GM12878 (cell line): ENCODE results near the gene LRRC2. TPM values are rescaled to one million over a fixed set of nuclear protein-coding genes. Genes with fewer than 3 reads are reported as not detected.

Experiments used
- ATAC-seq: fragments of 200-7000 bp; cut with Tn5 transposase; 3 replicates; pipeline ENCODE4 v1.9.1; 2020; ENCODE audit warnings: mild to moderate bottlenecking, moderate library complexity
- BruUV-seq: library from RNA; stranded (reverse); fragments of 400-500 nt; replicated peaks from 2 replicates; lab custom pipeline; 2021; lab: Mats Ljungman, UMichigan
- CTCF ChIA-PET: fragments of 300-600 bp; sonication (Branson Sonifier 250); formaldehyde crosslinking; extraction: SDS; loops from one replicate; lab custom pipeline; 2021; ENCODE audit warnings: inconsistent platforms; lab: Yijun Ruan, JAX
- POLR2A ChIA-PET: fragments of 350-600 bp; formaldehyde crosslinking; extraction: SDS; loops from one replicate; lab custom pipeline; 2021; ENCODE audit warnings: inconsistent platforms; lab: Charles Lee
- RAD21 ChIA-PET: fragments of 300-600 bp; sonication (Branson Sonifier 250); formaldehyde crosslinking; loops from one replicate; lab custom pipeline; 2023; ENCODE audit warnings: antibody characterized with exemption; ENCODE audit not compliant: unreplicated experiment; lab: Charles Lee
- SMC1A ChIA-PET: fragments of 300-600 bp; sonication (Branson Sonifier 250); formaldehyde crosslinking; loops from one replicate; lab custom pipeline; 2023; ENCODE audit not compliant: unreplicated experiment, uncharacterized antibody; lab: Charles Lee
- DNase-seq: peaks from one replicate; pipeline ENCODE4 v3.0.0-alpha.2; 2011; ENCODE audit warnings: low read depth, low spot score
- FAIRE-seq: peaks from 3 replicates; lab custom pipeline; 2011; peaks lifted over from hg19 to GRCh38; lab: Jason Lieb, UNC
- H2AFZ ChIP-seq: 2 replicates; pipeline ENCODE4 v1.6.0; 2011; ENCODE audit warnings: low read depth, low read length, control low read depth; ENCODE audit not compliant: control insufficient read depth
- H3K27ac ChIP-seq: 2 replicates; pipeline ENCODE4 v1.5.1; 2011; ENCODE audit warnings: control low read depth; ENCODE audit not compliant: control insufficient read depth, insufficient read depth
- H3K27me3 ChIP-seq, 2 experiments: replicated peaks in 1 of 2; 2 replicates each; pipeline versions ENCODE4 v1.6.0 to v1.6.1; 2011; ENCODE audit warnings: low read length in 1 of 2; ENCODE audit not compliant: control insufficient read depth in 2 of 2, insufficient read depth in 2 of 2
- H3K36me3 ChIP-seq, 2 experiments: 2 replicates each; pipeline ENCODE4 v1.5.1; 2011; ENCODE audit warnings: low read length in 1 of 2; ENCODE audit not compliant: control insufficient read depth in 2 of 2, insufficient read depth in 2 of 2
- H3K4me1 ChIP-seq: 2 replicates; pipeline ENCODE4 v1.6.1; 2011; ENCODE audit warnings: mild to moderate bottlenecking, low read length, moderate library complexity, mixed read lengths; ENCODE audit not compliant: control insufficient read depth, insufficient read depth
- H3K4me2 ChIP-seq: 2 replicates; pipeline ENCODE4 v1.6.0; 2011; ENCODE audit warnings: control low read depth; ENCODE audit not compliant: control insufficient read depth, insufficient read depth
- H3K4me3 ChIP-seq: fragments of 200-600 bp; sonication (generic); 2 replicates; pipeline ENCODE4 v1.5.1; 2016
- H3K79me2 ChIP-seq: 2 replicates; pipeline ENCODE4 v1.6.0; 2011; ENCODE audit warnings: low read length; ENCODE audit not compliant: control insufficient read depth, insufficient read depth
- H3K9ac ChIP-seq: 2 replicates; pipeline ENCODE4 v1.8.0; 2011; ENCODE audit warnings: low read length, control low read depth, mixed read lengths; ENCODE audit not compliant: control insufficient read depth, insufficient read depth
- H3K9me3 ChIP-seq: replicated peaks from 3 replicates; pipeline ENCODE4 v1.5.1; 2011; ENCODE audit warnings: mild to moderate bottlenecking, low read length; ENCODE audit not compliant: control insufficient read depth, insufficient read depth
- H4K20me1 ChIP-seq: 2 replicates; pipeline ENCODE4 v1.6.0; 2011; ENCODE audit not compliant: control insufficient read depth, insufficient read depth
- BCL11A ChIP-seq: IDR thresholded peaks from 2 replicates; pipeline ENCODE4 v1.6.1; 2011; ENCODE audit warnings: low read depth, low read length
- BHLHE40 ChIP-seq, 2 experiments: fragments of 450-650 bp in 1 of 2; IDR thresholded peaks; 2 replicates each; pipeline ENCODE4 v1.6.1; 2011 to 2017; ENCODE audit warnings: low read depth in 2 of 2, borderline replicate concordance in 1 of 2, improper control_type of control experiment in 1 of 2, low read length in 1 of 2, mild to moderate bottlenecking in 1 of 2
- EED ChIP-seq: sonication (generic); IDR thresholded peaks from 2 replicates; pipeline ENCODE4 v1.6.1; 2016; ENCODE audit warnings: antibody characterized with exemption, low read depth
- NFXL1 ChIP-seq: fragments of 450-650 bp; IDR thresholded peaks from 2 replicates; pipeline ENCODE4 v1.6.1; 2017; ENCODE audit warnings: antibody characterized with exemption, mild to moderate bottlenecking, borderline replicate concordance
- NR2C2 ChIP-seq: IDR thresholded peaks from 2 replicates; pipeline ENCODE4 v1.6.1; 2011; ENCODE audit warnings: borderline replicate concordance, low read depth; ENCODE audit not compliant: control insufficient read depth, insufficient read length
- PAX8 ChIP-seq: fragments of 450-650 bp; IDR thresholded peaks from 2 replicates; pipeline ENCODE4 v1.6.1; 2017; ENCODE audit warnings: mild to moderate bottlenecking, moderate library complexity
- POLR2AphosphoS2 ChIP-seq: IDR thresholded peaks from 2 replicates; pipeline ENCODE4 v1.6.1; 2011; ENCODE audit warnings: low read depth, mild to moderate bottlenecking, low read length, improper control_type of control experiment, moderate library complexity
- RBBP5 ChIP-seq: fragments of 200-600 bp; sonication (generic); conservative IDR thresholded peaks from 2 replicates; pipeline ENCODE4 v1.6.1; 2016
- SIN3A ChIP-seq: IDR thresholded peaks from 2 replicates; pipeline ENCODE4 v1.6.1; 2012; ENCODE audit warnings: low read depth, low read length, improper control_type of control experiment
- SREBF1 ChIP-seq: IDR thresholded peaks from 2 replicates; pipeline ENCODE4 v1.6.1; 2012; ENCODE audit warnings: mild to moderate bottlenecking, low read length
- SRF ChIP-seq, 2 experiments: IDR thresholded peaks; 2 replicates each; pipeline ENCODE4 v1.6.1; 2011; ENCODE audit warnings: low read depth in 2 of 2, low read length in 2 of 2, mild to moderate bottlenecking in 1 of 2, moderate library complexity in 1 of 2
- USF1 ChIP-seq: IDR thresholded peaks from 2 replicates; pipeline ENCODE4 v1.6.1; 2011; ENCODE audit warnings: borderline replicate concordance, low read depth, mild to moderate bottlenecking, moderate library complexity, mixed read lengths, low read length; ENCODE audit not compliant: insufficient read depth; ENCODE audit errors: extremely low read length
- WRNIP1 ChIP-seq: IDR thresholded peaks from 2 replicates; pipeline ENCODE4 v1.6.1; 2011; ENCODE audit warnings: low read depth, low read length, improper control_type of control experiment, borderline replicate concordance
- ZNF217 ChIP-seq: fragments of 450-650 bp; IDR thresholded peaks from 2 replicates; pipeline ENCODE4 v1.6.1; 2017; ENCODE audit warnings: antibody characterized with exemption, mild to moderate bottlenecking
- ZNF384 ChIP-seq: IDR thresholded peaks from 2 replicates; pipeline ENCODE4 v1.6.1; 2012; ENCODE audit warnings: low read depth, mild to moderate bottlenecking, low read length, improper control_type of control experiment, borderline replicate concordance
- ZNF622 ChIP-seq: fragments of 450-650 bp; IDR thresholded peaks from 2 replicates; pipeline ENCODE4 v1.6.1; 2017; ENCODE audit warnings: mild to moderate bottlenecking, inconsistent platforms
- ZSCAN29 ChIP-seq: fragments of 450-650 bp; IDR thresholded peaks from 2 replicates; pipeline ENCODE4 v1.6.1; 2017; ENCODE audit warnings: mild to moderate bottlenecking, moderate library complexity
- WGBS: methylation state at CpG from one replicate; pipeline ENCODE4 v1.1.6; 2016; ENCODE audit warnings: low lambda C conversion rate; ENCODE audit not compliant: insufficient replicate concordance, insufficient coverage; ENCODE audit errors: missing lambda C conversion rate; 5-methylcytosine and 5-hydroxymethylcytosine counted together
- in situ Hi-C: fragments of 300-500 bp; cut with MboI; formaldehyde crosslinking; loops from 9 replicates; pipeline ENCODE4 v1.14.3; 2018; ENCODE audit warnings: mixed read lengths
- intact Hi-C: fragments of 100-400 bp; cut with micrococcal nuclease; formaldehyde crosslinking; loops from one replicate; pipeline ENCODE4 v1.14.2; 2022; ENCODE audit not compliant: unreplicated experiment
- polyA plus RNA-seq, 11 experiments: library from polyadenylated mRNA; depleted of rRNA in 4 of 11; unstranded in 6 of 11; stranded (reverse) in 5 of 11; fragments of >200 nt; fragmentation: Nextera tagmentation in 4 of 11; fragmentation: Illumina TruSeq in 1 of 11; extraction: Ambion mirVana in 4 of 11; extraction: Trizol in 1 of 11; gene quantifications; 1 replicate in 1 of 11; 2 replicates in 10 of 11; pipeline versions ENCODE4 v1.2.1 to v1.2.3, GENCODE V29; 2011 to 2016; ENCODE audit warnings: inconsistent platforms in 2 of 11, missing spikeins in 2 of 11, low read depth in 1 of 11
- total RNA-seq, 4 experiments: library from RNA; depleted of rRNA in 3 of 4; stranded (reverse); fragments of >200 nt in 3 of 4; fragmentation: Illumina TruSeq in 1 of 4; extraction: Trizol in 1 of 4; gene quantifications; 2 replicates each; pipeline versions ENCODE4 v1.2.1 to v1.2.3, GENCODE V29; 2013 to 2021
- TF ChIP-seq, protein P1 (sequence below): fragments of 450-650 bp; formaldehyde crosslinking; IDR thresholded peaks from 2 replicates; pipeline ENCODE4 v1.4.0; 2020; ENCODE audit warnings: mild to moderate bottlenecking, moderate library complexity
- TF ChIP-seq, protein P2 (sequence below): fragments of 450-650 bp; IDR thresholded peaks from 2 replicates; pipeline ENCODE4 v1.6.1; 2017; ENCODE audit warnings: mild to moderate bottlenecking

The LRRC2 gene
- total and polyA plus RNA-seq, 10 of the 15 experiments (the other 5 are each of a cell fraction or from before 2014, with no cell fraction given): not detected

DNA sequence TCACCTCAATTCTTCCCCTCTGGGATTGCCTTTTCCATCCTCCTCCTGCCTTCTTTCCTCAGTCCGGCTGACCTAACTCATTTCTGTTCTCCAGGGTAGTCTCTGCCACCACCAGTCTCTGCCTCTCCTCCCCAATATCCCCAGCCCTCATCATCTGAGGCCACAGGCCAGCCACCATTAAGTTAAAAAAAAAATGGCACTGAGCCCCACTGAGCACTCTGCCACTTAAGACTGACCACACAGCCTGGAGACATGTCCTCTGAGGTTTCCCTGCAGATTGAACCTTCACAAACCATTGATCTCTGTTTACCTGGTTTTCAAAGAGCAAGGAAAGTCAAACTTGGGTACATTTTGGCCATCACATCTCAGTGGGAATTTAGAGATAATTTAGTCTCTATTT is 13.6 kb downstream of the LRRC2 start:
- H3K27ac ChIP-seq: no peak overlapping the region
- TF ChIP-seq NR2C2 (no peak), ZNF384 (no peak), SRF (IDR thresholded peaks at IDR 0.05; ENCODE audit: low read depth in 2 of 2, low read length in 2 of 2) (no peak), PAX8 (no peak), WRNIP1 (no peak), BCL11A (no peak), RBBP5 (no peak), USF1 (no peak), NFXL1 (no peak), ZNF622 (no peak), SREBF1 (no peak), ZNF217 (no peak), BHLHE40 (IDR thresholded peaks at IDR 0.05; ENCODE audit: borderline replicate concordance in 1 of 2, low read depth in 2 of 2, low read length in 1 of 2) (no peak), ZSCAN29 (no peak), POLR2AphosphoS2 (no peak), SIN3A (no peak), EED (no peak)
- TF ChIP-seq, protein P1, sequence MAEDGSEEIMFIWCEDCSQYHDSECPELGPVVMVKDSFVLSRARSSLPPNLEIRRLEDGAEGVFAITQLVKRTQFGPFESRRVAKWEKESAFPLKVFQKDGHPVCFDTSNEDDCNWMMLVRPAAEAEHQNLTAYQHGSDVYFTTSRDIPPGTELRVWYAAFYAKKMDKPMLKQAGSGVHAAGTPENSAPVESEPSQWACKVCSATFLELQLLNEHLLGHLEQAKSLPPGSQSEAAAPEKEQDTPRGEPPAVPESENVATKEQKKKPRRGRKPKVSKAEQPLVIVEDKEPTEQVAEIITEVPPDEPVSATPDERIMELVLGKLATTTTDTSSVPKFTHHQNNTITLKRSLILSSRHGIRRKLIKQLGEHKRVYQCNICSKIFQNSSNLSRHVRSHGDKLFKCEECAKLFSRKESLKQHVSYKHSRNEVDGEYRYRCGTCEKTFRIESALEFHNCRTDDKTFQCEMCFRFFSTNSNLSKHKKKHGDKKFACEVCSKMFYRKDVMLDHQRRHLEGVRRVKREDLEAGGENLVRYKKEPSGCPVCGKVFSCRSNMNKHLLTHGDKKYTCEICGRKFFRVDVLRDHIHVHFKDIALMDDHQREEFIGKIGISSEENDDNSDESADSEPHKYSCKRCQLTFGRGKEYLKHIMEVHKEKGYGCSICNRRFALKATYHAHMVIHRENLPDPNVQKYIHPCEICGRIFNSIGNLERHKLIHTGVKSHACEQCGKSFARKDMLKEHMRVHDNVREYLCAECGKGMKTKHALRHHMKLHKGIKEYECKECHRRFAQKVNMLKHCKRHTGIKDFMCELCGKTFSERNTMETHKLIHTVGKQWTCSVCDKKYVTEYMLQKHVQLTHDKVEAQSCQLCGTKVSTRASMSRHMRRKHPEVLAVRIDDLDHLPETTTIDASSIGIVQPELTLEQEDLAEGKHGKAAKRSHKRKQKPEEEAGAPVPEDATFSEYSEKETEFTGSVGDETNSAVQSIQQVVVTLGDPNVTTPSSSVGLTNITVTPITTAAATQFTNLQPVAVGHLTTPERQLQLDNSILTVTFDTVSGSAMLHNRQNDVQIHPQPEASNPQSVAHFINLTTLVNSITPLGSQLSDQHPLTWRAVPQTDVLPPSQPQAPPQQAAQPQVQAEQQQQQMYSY (CRISPR knock-in tag): no peak
- TF ChIP-seq, protein P2, sequence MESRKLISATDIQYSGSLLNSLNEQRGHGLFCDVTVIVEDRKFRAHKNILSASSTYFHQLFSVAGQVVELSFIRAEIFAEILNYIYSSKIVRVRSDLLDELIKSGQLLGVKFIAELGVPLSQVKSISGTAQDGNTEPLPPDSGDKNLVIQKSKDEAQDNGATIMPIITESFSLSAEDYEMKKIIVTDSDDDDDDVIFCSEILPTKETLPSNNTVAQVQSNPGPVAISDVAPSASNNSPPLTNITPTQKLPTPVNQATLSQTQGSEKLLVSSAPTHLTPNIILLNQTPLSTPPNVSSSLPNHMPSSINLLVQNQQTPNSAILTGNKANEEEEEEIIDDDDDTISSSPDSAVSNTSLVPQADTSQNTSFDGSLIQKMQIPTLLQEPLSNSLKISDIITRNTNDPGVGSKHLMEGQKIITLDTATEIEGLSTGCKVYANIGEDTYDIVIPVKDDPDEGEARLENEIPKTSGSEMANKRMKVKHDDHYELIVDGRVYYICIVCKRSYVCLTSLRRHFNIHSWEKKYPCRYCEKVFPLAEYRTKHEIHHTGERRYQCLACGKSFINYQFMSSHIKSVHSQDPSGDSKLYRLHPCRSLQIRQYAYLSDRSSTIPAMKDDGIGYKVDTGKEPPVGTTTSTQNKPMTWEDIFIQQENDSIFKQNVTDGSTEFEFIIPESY: no peak
- TF ChIP-seq, all 136 proteins: peak for 0
- RAD21 ChIA-PET: no interaction called here
- DNase-seq: no peak
- Histone ChIP-seq H3K4me1 (0 out of 2 replicates have a peak, but pooled peaks cover 4% of the 10 kb centered on the region), H4K20me1 (no peaks in the 10 kb centered on the region), H3K36me3 (no peaks in the 10 kb centered on the region), H2AFZ (no peak overlapping the region), H3K79me2 (no peaks in the 10 kb centered on the region), H3K9me3 (no peaks in the 10 kb centered on the region; the same call in 2 of the 3 replicates), H3K9ac (no peak overlapping the region), H3K4me2 (no peak overlapping the region), H3K27me3 (no peaks in the 10 kb centered on the region), H3K4me3 (no peak overlapping the region)
- WGBS: 44% methylated on average over 1 of the region's 1 CpG
- BruUV-seq: no TSS peak
- CTCF ChIA-PET: interaction anchor here (4.9 kb wide), 1 partner anchor 64 kb away, joined by 32 read pairs; no protein-coding TSS in a partner anchor
- in situ Hi-C loops: no loop called here
- ATAC-seq: no peak
- POLR2A ChIA-PET: no interaction called here
- SMC1A ChIA-PET: interaction anchor here (0.7 to 1.6 kb wide), 2 partner anchors 13 to 64 kb away, joined by 3 read pairs; no protein-coding TSS in a partner anchor
- intact Hi-C loops: loop anchor here (10.0 kb wide), 1 partner anchor 178 kb away; the partner anchor contains the start of gene CCR5
- FAIRE-seq: no peak
